ENCODE measurements around the gene MRGPRG. TPM values are rescaled to one million over a fixed set of nuclear protein-coding genes. Genes with fewer than 3 reads are reported as not detected.

The MRGPRG gene
- total RNA-seq, 1 donor from 2014 or later: not detected

DNA sequence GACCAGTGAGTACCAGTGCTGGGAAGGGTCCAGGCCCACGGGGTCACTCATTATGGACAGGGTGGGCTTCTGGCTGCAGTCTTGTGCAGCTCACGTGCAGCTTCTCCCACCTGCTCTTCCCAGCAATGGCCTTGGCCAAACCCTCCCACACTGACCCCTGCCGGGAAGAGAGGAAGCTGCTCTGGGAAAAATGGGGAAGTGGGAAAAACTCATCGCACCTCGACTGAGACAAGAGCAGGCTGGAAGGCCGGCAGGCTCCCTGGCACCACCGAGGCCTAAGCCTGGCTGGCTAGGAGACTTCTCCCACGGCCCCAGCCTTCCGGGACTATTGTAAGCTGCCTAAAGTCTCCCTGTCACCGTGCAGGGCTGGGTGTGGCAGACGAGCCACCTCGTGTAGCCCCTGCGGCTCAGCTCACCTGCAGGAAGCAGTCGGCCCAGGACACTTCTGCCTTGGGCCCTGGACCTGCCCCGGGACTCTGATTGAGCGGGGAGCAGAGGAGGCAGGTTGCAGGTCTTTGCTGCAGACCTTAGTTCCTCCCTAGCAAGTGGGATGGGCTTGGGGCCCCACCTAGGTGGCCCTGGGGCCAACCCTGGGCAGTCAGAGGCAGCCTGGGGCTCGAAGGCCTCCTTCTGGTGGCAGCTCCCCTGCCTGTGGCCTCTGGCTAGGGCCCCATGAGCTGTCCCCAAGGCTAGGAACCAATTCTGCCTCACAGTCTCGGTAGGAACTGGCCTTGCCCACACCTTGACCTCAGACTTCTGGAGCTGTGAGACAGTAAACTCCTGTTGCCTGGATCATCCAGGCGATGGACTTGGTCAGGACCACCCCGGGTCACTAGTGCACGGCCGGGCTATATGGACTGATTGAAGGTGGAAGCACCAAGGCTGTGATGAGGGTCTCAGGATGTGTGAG, 23.1 kb downstream of the MRGPRG start:
- DNase-seq (ENCODE audit: low read depth): no peak

GRCh38 chr11:3194016-3194816, 24.4 kb downstream of the MRGPRG start:
- no peak for DNase-seq (ENCODE audit: low read depth)

- no peak for DNase-seq (ENCODE audit: low read depth)
These were observed 25.1 kb downstream of the MRGPRG start for GRCh38 chr11:3193373-3194015.

GRCh38 chr11:3192511-3193372, 25.9 kb downstream of the MRGPRG start:
- DNase-seq (ENCODE audit: low read depth): no peak

- no peak for DNase-seq (ENCODE audit: low read depth)
These were observed 26.9 kb downstream of the MRGPRG start for GRCh38 chr11:3191586-3192324.

- no peak for DNase-seq (ENCODE audit: low read depth)
These were observed 28.0 kb downstream of the MRGPRG start for GRCh38 chr11:3190600-3190999.

- no peak for DNase-seq (ENCODE audit: low read depth)
These were observed 28.6 kb downstream of the MRGPRG start for GRCh38 chr11:3189886-3190583.

GRCh38 chr11:3189196-3189843, 29.3 kb downstream of the MRGPRG start:
- DNase-seq (ENCODE audit: low read depth): no peak

DNA sequence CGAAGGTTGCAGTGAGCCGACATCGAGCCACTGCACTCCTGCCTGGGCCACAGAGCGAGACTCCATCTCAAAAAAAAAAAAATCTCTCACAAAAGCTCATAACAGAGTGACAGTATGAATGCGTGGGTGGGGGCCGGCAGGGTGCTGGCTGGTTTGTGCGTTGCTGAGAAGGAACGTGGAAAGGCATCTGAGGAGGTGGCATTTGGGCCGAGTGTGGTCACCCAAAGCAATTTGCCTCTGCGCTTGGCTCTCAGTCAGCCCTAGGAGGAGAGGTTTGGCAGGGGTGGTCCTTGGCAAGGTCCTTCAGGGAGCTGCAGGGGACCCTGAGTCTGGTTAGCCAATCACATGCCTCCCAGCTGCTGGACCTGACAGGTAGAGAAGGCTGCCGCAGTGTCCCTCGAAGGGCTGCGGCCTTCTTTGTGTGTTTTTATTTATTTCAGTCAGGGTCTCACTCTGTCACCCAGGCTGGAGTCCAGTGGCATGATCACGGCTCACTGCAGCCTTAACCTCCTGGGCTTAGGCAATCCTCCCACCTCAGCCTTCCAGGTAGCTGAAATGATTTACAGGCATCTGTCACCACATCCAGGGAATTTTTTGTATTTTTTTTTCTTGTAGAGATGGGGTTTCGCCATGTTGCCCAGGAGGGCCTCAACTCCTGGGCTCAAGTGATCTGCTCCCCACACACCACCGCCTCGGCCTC, 30.0 kb downstream of the MRGPRG start:
- no peak for DNase-seq (ENCODE audit: low read depth)

DNA sequence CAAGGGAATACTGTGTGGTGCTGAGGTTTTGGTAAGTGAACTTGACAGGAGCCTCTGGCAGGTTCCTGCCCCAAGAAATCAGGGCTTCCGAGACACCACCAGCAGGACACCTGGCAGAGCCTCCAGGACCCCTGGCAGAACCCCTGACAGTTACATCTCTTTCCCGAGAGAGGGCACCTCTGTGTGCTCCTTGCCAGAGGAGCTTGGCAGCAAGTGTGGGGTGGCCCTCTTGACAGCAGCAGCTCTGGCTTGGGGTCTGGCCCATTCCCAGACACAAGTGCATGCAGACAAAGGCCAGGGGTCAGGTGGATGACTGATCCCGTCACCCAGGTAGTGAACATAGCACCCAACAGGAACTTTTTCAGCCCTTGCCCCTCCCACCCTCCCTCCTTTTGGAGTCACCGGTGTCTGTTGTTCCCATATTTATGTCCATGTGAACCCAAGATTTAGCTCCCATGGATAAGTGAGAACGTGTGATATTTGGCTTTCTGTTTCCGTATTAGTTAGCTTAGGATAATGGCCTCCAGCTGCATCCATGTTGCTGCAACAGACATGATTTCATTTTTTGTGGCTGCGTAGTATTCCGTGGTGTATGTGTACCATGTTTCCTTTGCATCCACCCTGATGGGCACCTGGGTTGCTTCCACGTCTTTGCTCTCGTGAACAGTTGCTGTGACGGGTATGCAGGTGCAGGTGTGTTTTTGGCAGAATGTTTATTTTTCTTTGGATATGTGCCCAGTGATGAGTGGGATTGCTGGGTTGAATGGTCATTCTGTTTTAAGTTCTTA, 32.3 kb downstream of the MRGPRG start:
- DNase-seq (ENCODE audit: low read depth): no peak

DNA sequence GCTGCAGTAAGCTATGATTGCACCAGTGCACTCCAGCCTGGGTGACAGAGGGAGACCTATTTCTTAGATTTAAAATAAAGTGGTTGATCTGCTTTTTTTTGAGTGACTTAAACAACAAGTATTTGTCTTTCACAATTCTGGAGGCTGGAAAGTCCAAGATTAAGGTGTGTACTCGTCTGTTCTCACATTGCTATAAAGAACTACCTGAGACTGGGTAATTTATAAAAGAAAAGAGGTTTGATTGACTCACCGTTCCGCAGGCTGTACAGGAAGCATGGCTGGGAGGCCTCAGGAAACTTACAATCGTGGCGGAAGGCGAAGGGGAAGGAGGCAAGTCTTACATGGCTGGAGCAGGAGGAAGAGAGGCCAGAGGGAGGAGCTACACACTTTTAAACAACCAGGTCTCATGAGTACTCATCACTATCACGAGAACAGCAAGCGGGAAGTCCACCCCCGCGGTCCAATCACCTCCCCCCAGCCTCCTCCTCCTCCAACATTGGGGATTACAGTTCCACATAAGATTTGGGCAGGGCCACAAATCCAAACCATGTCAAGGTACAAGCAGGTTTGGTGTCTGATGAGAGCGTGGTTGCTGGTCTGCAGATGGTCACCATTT, 33.8 kb downstream of the MRGPRG start:
- no peak for DNase-seq (ENCODE audit: low read depth)

DNA sequence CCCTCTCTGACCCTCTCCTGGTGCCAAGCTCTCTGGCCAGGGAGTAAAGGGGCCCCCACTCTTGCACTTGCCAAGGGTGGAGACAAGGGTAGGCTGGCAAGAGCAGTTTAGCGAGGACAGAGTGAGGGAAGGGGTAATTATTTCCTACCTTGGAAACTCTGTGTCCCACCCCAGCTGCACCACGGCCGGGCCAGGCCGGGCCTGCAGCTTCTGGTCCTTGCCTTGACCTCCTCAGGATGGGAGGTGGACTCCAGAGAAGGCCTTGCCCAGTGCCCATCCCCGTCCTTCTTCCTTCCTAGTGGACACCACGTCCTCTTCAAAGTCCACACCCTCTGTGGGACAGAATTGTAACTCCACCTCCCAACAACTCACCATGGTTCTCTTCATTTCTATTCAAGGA, 35.1 kb downstream of the MRGPRG start:
- no peak for DNase-seq (ENCODE audit: low read depth)

GRCh38 chr11:3182462-3182852, 36.2 kb downstream of the MRGPRG start:
- DNase-seq (ENCODE audit: low read depth): no peak

DNA sequence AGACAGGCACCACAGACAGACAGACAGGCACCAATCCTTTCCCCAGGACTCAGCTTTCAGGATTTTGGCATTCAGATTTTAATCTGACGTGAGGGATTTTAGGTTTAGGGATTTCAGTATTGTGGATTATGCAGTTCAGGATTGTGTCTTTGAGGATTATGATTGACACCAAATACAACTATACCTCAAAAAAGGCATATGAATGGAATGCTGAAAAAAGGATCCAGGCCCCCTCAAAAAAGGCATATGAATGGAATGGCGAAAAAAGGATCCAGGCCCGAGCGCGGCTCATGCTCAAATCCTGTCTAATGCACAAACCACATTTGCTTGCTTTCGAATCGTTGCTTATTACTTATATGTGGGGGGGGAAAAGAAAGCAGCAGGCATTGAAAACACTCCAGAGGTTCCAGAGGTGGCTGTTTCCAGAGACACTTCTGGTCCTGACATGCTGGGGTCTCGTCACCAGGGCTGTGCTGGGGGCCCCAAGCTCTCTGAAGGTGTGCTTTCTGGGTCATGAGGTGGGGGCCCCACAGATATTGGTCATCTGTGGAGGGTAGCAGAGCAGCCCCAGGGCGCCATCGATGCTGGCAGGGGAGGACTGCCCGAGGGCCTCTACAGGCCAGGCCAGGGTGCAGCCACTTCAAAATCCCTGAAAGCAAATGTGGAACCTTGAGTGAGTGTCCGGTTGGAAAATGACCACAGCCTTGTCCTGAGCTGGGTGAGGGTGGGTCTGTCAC, 36.7 kb downstream of the MRGPRG start:
- no peak for DNase-seq (ENCODE audit: low read depth)

GRCh38 chr11:3180869-3181268, 37.7 kb downstream of the MRGPRG start:
- no peak for DNase-seq (ENCODE audit: low read depth)

DNA sequence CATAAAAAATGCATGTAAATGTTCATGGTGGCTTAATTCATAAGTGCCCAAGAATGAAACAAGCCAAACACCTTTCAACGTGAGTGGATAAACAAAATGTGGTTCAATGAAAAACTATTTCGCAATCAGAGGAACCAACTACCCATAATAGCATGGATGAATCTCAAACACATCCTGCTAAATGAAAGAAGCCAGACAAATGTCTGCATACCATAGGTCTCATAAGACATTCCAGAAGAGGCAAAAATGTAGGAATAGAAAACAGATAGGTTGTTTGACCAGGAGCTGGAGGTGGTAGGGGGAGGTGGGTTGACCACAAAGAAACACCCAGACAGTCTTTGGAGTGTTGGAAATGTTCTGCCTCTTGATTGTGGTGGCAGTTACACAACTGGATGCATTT, 40.3 kb downstream of the MRGPRG start:
- peak; percentile 45 for DNase-seq (ENCODE audit: low read depth)

GRCh38 chr11:3177931-3178330, 40.7 kb downstream of the MRGPRG start:
- DNase-seq (ENCODE audit: low read depth): peak; percentile 3

Data from renal cortical epithelial cell (primary cell).